H1 (cell line): Measurements from ENCODE around the gene RIT2. TPM values are rescaled to one million over a fixed set of nuclear protein-coding genes. Genes with fewer than 3 reads are reported as not detected.

Source experiments
- CTCF ChIA-PET: fragments of 300-600 bp; sonication (Branson Sonifier 250); formaldehyde crosslinking; loops from one replicate; lab custom pipeline; 2021; ENCODE audit not compliant: partially characterized antibody; lab: Charles Lee
- POLR2A ChIA-PET: fragments of 300-600 bp; sonication (Branson Sonifier 250); formaldehyde crosslinking; loops from one replicate; lab custom pipeline; 2021; ENCODE audit warnings: inconsistent platforms; ENCODE audit not compliant: partially characterized antibody; lab: Charles Lee
- DNase-seq, 2 experiments: peaks; one replicate each; pipeline versions ENCODE4 v3.0.0 to v3.0.0-alpha.2; 2010 to 2022; ENCODE audit warnings: low spot score in 2 of 2, low read depth in 1 of 2, mixed read lengths in 1 of 2
- FAIRE-seq: peaks from 2 replicates; lab custom pipeline; 2011; peaks lifted over from hg19 to GRCh38; lab: Jason Lieb, UNC
- H2AFZ ChIP-seq: 2 replicates; pipeline ENCODE4 v1.8.1; 2012; ENCODE audit warnings: low read length, inconsistent platforms
- H2AK5ac ChIP-seq: 2 replicates; pipeline ENCODE4 v1.6.1; 2013; ENCODE audit warnings: low read depth, low read length
- H2BK120ac ChIP-seq: replicated peaks from 2 replicates; pipeline ENCODE3; 2013; ENCODE audit warnings: low read depth, low read length, inconsistent platforms
- H2BK12ac ChIP-seq: 2 replicates; pipeline ENCODE4 v1.6.1; 2013; ENCODE audit warnings: low read depth, low read length
- H2BK15ac ChIP-seq: 2 replicates; pipeline ENCODE4 v1.6.1; 2013; ENCODE audit warnings: low read length
- H2BK20ac ChIP-seq: 2 replicates; pipeline ENCODE4 v1.6.1; 2013; ENCODE audit warnings: low read length
- H2BK5ac ChIP-seq: 2 replicates; pipeline ENCODE4 v1.6.1; 2013; ENCODE audit warnings: low read depth, low read length
- H3K14ac ChIP-seq: 2 replicates; pipeline ENCODE4 v1.6.1; 2013; ENCODE audit warnings: inconsistent platforms; ENCODE audit not compliant: insufficient read length
- H3K18ac ChIP-seq: 2 replicates; pipeline ENCODE4 v1.6.1; 2013; ENCODE audit warnings: low read length; ENCODE audit errors: extremely low read depth
- H3K23ac ChIP-seq: 2 replicates; pipeline ENCODE4 v1.6.1; 2013; ENCODE audit warnings: inconsistent platforms; ENCODE audit not compliant: insufficient read length
- H3K23me2 ChIP-seq: 2 replicates; pipeline ENCODE4 v1.6.1; 2013; ENCODE audit warnings: low read depth, low read length
- H3K27ac ChIP-seq: 2 replicates; pipeline ENCODE4 v1.6.1; 2011; ENCODE audit warnings: low read depth, low read length, inconsistent platforms
- H3K27me3 ChIP-seq, 4 experiments: replicated peaks in 1 of 4; 1 replicate in 1 of 4; 2 replicates in 3 of 4; pipeline versions ENCODE4 v1.6.1 to v1.8.1; 2011 to 2013; ENCODE audit warnings: low read length in 3 of 4, mild to moderate bottlenecking in 3 of 4, inconsistent platforms in 2 of 4, mixed read lengths in 2 of 4, moderate library complexity in 1 of 4; ENCODE audit not compliant: control insufficient read depth in 3 of 4, insufficient read depth in 3 of 4; ENCODE audit errors: extremely low read depth in 1 of 4
- H3K36me3 ChIP-seq, 4 experiments: 2 replicates each; pipeline versions ENCODE4 v1.6.1 to v1.8.1; 2011 to 2013; ENCODE audit warnings: mild to moderate bottlenecking in 4 of 4, low read length in 3 of 4, moderate library complexity in 2 of 4, control low read depth in 1 of 4, inconsistent platforms in 1 of 4; ENCODE audit not compliant: insufficient read depth in 4 of 4, control insufficient read depth in 2 of 4
- H3K4ac ChIP-seq: replicated peaks from 2 replicates; pipeline ENCODE3; 2013; ENCODE audit warnings: low read length, low read depth, mixed read lengths, inconsistent platforms; ENCODE audit not compliant: insufficient read length
- H3K4me1 ChIP-seq, 4 experiments: replicated peaks in 1 of 4; 1 replicate in 1 of 4; 2 replicates in 3 of 4; pipeline versions ENCODE4 v1.6.1 to v1.8.1; 2011 to 2013; ENCODE audit warnings: low read length in 3 of 4, inconsistent platforms in 2 of 4, mixed read lengths in 1 of 4; ENCODE audit not compliant: insufficient read depth in 4 of 4, control insufficient read depth in 3 of 4
- H3K4me2 ChIP-seq, 2 experiments: 2 replicates each; pipeline versions ENCODE4 v1.6.1 to v1.8.1; 2011 to 2013; ENCODE audit warnings: low read depth in 2 of 2, low read length in 2 of 2, control low read depth in 1 of 2, inconsistent platforms in 1 of 2, mild to moderate bottlenecking in 1 of 2; ENCODE audit not compliant: insufficient read depth in 1 of 2
- H3K4me3 ChIP-seq, 4 experiments: fragments of 200-600, 300-600 bp in 1 of 4; sonication (generic), shearing (Covaris generic), sonication (Bioruptor Twin) in 1 of 4; 2 replicates each; pipeline versions ENCODE4 v1.5.1 to v1.8.1; 2011 to 2016; ENCODE audit warnings: low read length in 4 of 4, low read depth in 3 of 4, control low read depth in 2 of 4, inconsistent platforms in 2 of 4, mild to moderate bottlenecking in 2 of 4, mixed read lengths in 1 of 4, moderate library complexity in 1 of 4; ENCODE audit not compliant: insufficient read depth in 2 of 4; ENCODE audit errors: extremely low read depth in 1 of 4
- H3K56ac ChIP-seq: replicated peaks from 2 replicates; pipeline ENCODE3; 2013; ENCODE audit warnings: low read depth, mild to moderate bottlenecking, mixed read lengths, low read length, inconsistent platforms; ENCODE audit not compliant: insufficient read length
- H3K79me1 ChIP-seq: 2 replicates; pipeline ENCODE4 v1.6.1; 2013; ENCODE audit warnings: low read depth, low read length, control low read depth
- H3K79me2 ChIP-seq, 2 experiments: 2 replicates each; pipeline versions ENCODE4 v1.6.1 to v1.8.1; 2012 to 2013; ENCODE audit warnings: low read length in 2 of 2, mild to moderate bottlenecking in 2 of 2, inconsistent platforms in 1 of 2; ENCODE audit not compliant: insufficient read depth in 2 of 2, control insufficient read depth in 1 of 2
- H3K9ac ChIP-seq, 4 experiments: replicated peaks in 1 of 4; 1 replicate in 1 of 4; 2 replicates in 3 of 4; pipeline versions ENCODE4 v1.6.1 to v1.8.1; 2011 to 2013; ENCODE audit warnings: low read depth in 3 of 4, low read length in 3 of 4, control low read depth in 2 of 4, mild to moderate bottlenecking in 2 of 4, moderate library complexity in 2 of 4, inconsistent platforms in 1 of 4; ENCODE audit errors: extremely low read depth in 1 of 4
- H3K9me3 ChIP-seq, 2 experiments: 2 replicates each; pipeline versions ENCODE4 v1.6.1 to v1.8.1; 2012 to 2013; ENCODE audit warnings: mild to moderate bottlenecking in 2 of 2, moderate library complexity in 2 of 2, control low read depth in 1 of 2, inconsistent platforms in 1 of 2, low read depth in 1 of 2, low read length in 1 of 2, mixed read lengths in 1 of 2; ENCODE audit not compliant: insufficient read depth in 2 of 2
- H4K20me1 ChIP-seq, 2 experiments: replicated peaks in 1 of 2; 2 replicates each; pipeline versions ENCODE3 to v1.8.1; 2011 to 2013; ENCODE audit warnings: inconsistent platforms in 2 of 2, low read length in 2 of 2, mild to moderate bottlenecking in 1 of 2; ENCODE audit not compliant: insufficient read depth in 2 of 2, control insufficient read depth in 1 of 2
- H4K5ac ChIP-seq: 2 replicates; pipeline ENCODE4 v1.6.1; 2013; ENCODE audit warnings: low read length, low read depth, mixed read lengths, inconsistent platforms; ENCODE audit not compliant: insufficient read length
- H4K8ac ChIP-seq: 2 replicates; pipeline ENCODE4 v1.8.0; 2013; ENCODE audit warnings: mild to moderate bottlenecking, moderate library complexity, low read length, inconsistent platforms; ENCODE audit not compliant: insufficient read depth; ENCODE audit errors: extremely low read depth
- H4K91ac ChIP-seq: replicated peaks from 2 replicates; pipeline ENCODE3; 2013; ENCODE audit warnings: low read length, mixed read lengths, inconsistent platforms; ENCODE audit not compliant: insufficient read length
- CBX8 ChIP-seq: fragments of 300-800, 300-1000 bp; sonication (generic); IDR thresholded peaks from 2 replicates; pipeline ENCODE4 v1.7.1; 2016; ENCODE audit warnings: low read depth, low read length, borderline replicate concordance
- CEBPB ChIP-seq: IDR thresholded peaks from 2 replicates; pipeline ENCODE4 v1.6.1; 2012; ENCODE audit warnings: low read depth, low read length
- EZH2 ChIP-seq: fragments of 200-600 bp; sonication (generic); IDR thresholded peaks from 2 replicates; pipeline ENCODE4 v1.7.1; 2012; ENCODE audit warnings: low read depth, mild to moderate bottlenecking, moderate library complexity, low read length, inconsistent platforms; ENCODE audit not compliant: severe bottlenecking
- HDAC6 ChIP-seq: IDR thresholded peaks from one replicate; pipeline ENCODE4 v1.7.1; 2012; ENCODE audit warnings: low read depth, mild to moderate bottlenecking, inconsistent platforms, low read length, moderate library complexity
- JUND ChIP-seq: IDR thresholded peaks from 2 replicates; pipeline ENCODE4 v1.6.1; 2011; ENCODE audit warnings: mild to moderate bottlenecking, improper control_type of control experiment, low read length
- RAD21 ChIP-seq, 2 experiments: IDR thresholded peaks in 1 of 2; conservative IDR thresholded peaks in 1 of 2; 2 replicates each; pipeline ENCODE4 v1.6.1; 2011; ENCODE audit warnings: low read depth in 2 of 2, low read length in 2 of 2, improper control_type of control experiment in 1 of 2, inconsistent platforms in 1 of 2, mild to moderate bottlenecking in 1 of 2, moderate library complexity in 1 of 2
- SP2 ChIP-seq: IDR thresholded peaks from 2 replicates; pipeline ENCODE4 v1.6.1; 2012; ENCODE audit warnings: mild to moderate bottlenecking, low read length, inconsistent platforms
- TAF7 ChIP-seq: optimal IDR thresholded peaks from 2 replicates; pipeline ENCODE3; 2011; ENCODE audit warnings: low read depth, mild to moderate bottlenecking, inconsistent platforms, low read length, moderate library complexity, borderline replicate concordance
- TBP ChIP-seq: IDR thresholded peaks from 2 replicates; pipeline ENCODE4 v1.6.1; 2011; ENCODE audit warnings: low read depth, low read length, improper control_type of control experiment
- ZNF274 ChIP-seq: IDR thresholded peaks from 2 replicates; pipeline ENCODE4 v1.7.0; 2012; ENCODE audit warnings: low read length, borderline replicate concordance; ENCODE audit errors: extremely low read depth
- WGBS, 2 experiments: shearing (Covaris generic) in 1 of 2; methylation state at CpG; one replicate each; pipeline versions ENCODE4 v1.1.6 to v1.1.7; 2013 to 2015; ENCODE audit warnings: low lambda C conversion rate in 2 of 2, mixed read lengths in 2 of 2, inconsistent platforms in 1 of 2, low coverage in 1 of 2, missing lambda C conversion rate in 1 of 2; ENCODE audit not compliant: insufficient replicate concordance in 2 of 2, insufficient coverage in 1 of 2, insufficient read length in 1 of 2; ENCODE audit errors: extremely low coverage in 1 of 2, missing lambda C conversion rate in 1 of 2; 5-methylcytosine and 5-hydroxymethylcytosine counted together
- polyA plus RNA-seq, 7 experiments: library from polyadenylated mRNA; depleted of rRNA in 3 of 7; stranded (reverse) in 5 of 7; unstranded in 2 of 7; fragments of >200 nt in 5 of 7; fragments of 200-250 nt in 2 of 7; gene quantifications; 1 replicate in 5 of 7; 2 replicates in 1 of 7; 4 replicates in 1 of 7; pipeline versions ENCODE4 v1.2.1 to v1.2.3, GENCODE V29; 2011 to 2013; ENCODE audit warnings: missing spikeins in 2 of 7, mixed read lengths in 2 of 7
- total RNA-seq: library from RNA; stranded (reverse); fragmentation: NEBNext Ultra II Directional; extraction: Animal tissue kit (Norgen Biotek cat#: 25700); gene quantifications from 2 replicates; pipeline ENCODE4 v1.2.1, GENCODE V29; 2021
- TF ChIP-seq, protein P1 (sequence below): IDR thresholded peaks from 2 replicates; pipeline ENCODE4 v1.6.1; 2011; ENCODE audit warnings: low read depth, mild to moderate bottlenecking, low read length; ENCODE audit not compliant: insufficient read depth

The RIT2 gene
- total and polyA plus RNA-seq, 2 of the 8 experiments (the other 6 are each of a cell fraction or from before 2014, with no cell fraction given) = 0.67 to 3.2 TPM

DNA sequence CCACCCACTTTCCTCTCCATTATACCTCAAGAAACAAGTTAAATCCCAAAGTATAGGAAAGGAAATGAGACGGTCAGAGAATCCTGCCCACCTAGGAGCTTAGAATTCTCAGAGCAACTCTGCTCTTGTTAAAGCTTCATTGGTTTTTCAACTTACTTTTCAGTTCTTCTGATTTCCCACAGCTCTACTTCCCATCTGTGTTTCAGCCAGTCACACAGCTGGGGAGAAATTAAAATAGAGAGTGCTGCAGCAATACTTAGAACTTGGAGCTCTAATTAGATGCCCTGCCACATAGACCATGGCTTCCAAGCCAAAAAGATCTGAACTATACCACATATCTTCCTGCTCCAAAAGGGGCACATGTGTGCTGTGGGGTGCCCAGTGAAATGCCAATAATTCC, 166.7 kb downstream of the RIT2 start:
- no peak overlapping the region for H2AK5ac ChIP-seq
- no peaks in the 10 kb centered on the region for H3K9me3 ChIP-seq
- no peak overlapping the region for H3K56ac ChIP-seq
- no peaks in the 10 kb centered on the region for H3K36me3 ChIP-seq
- no peak overlapping the region for H2BK12ac ChIP-seq
- 94% methylated on average over 1 of the region's 1 CpG; no CpG with 5 or more reads in 1 of the 2 experiments for WGBS, 2 experiments
- no peak for FAIRE-seq
- H2BK120ac ChIP-seq = no peak overlapping the region
- H3K14ac ChIP-seq = no peak overlapping the region
- CTCF ChIA-PET = interaction anchor here (0.6 to 1.0 kb wide), 2 partner anchors 374 to 480 kb away, joined by 3 to 4 read pairs; no protein-coding TSS in a partner anchor
- H3K23me2 ChIP-seq = no peaks in the 10 kb centered on the region
- H3K27ac ChIP-seq = no peak overlapping the region
- no peak overlapping the region for H2BK5ac ChIP-seq
- H3K79me1 ChIP-seq = no peaks in the 10 kb centered on the region
- H3K9ac ChIP-seq = no peak overlapping the region
- no peak overlapping the region for H4K91ac ChIP-seq
- H4K20me1 ChIP-seq = no peaks in the 10 kb centered on the region
- no peak overlapping the region for H4K5ac ChIP-seq
- no peak overlapping the region for H3K4ac ChIP-seq
- no peak overlapping the region for H3K4me3 ChIP-seq
- H2BK20ac ChIP-seq = no peak overlapping the region
- no peaks in the 10 kb centered on the region for H3K27me3 ChIP-seq
- TF ChIP-seq TAF7 (no peak), TBP (no peak), SP2 (no peak), CBX8 (no peak), JUND (no peak), EZH2 (no peak), ZNF274 (no peak), HDAC6 (no peak), RAD21 (IDR thresholded peaks at IDR 0.05 in 1 of 2, conservative IDR thresholded peaks at IDR 0.05 in 1 of 2; ENCODE audit: low read depth in 2 of 2, low read length in 2 of 2) (no peak), CEBPB (no peak)
- TF ChIP-seq, protein P1, sequence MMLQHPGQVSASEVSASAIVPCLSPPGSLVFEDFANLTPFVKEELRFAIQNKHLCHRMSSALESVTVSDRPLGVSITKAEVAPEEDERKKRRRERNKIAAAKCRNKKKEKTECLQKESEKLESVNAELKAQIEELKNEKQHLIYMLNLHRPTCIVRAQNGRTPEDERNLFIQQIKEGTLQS = no peak
- TF ChIP-seq, all 59 proteins: peak for 0
- Histone ChIP-seq H2AFZ (peak overlapping the region; percentile 95), H3K4me2 (no peak overlapping the region), H3K4me1 (no peaks in the 10 kb centered on the region), H2BK15ac (no peak overlapping the region), H3K18ac (no peak overlapping the region), H3K23ac (no peak overlapping the region), H4K8ac (no peak overlapping the region), H3K79me2 (no peaks in the 10 kb centered on the region)
- DNase-seq = no peak
- POLR2A ChIA-PET = no interaction called here
